Measurements from ENCODE around the gene CLUH. TPM values are rescaled to one million over a fixed set of nuclear protein-coding genes. Genes with fewer than 3 reads are reported as not detected.

The CLUH gene
- total RNA-seq, 1 experiment from 2014 or later: 175 TPM

DNA sequence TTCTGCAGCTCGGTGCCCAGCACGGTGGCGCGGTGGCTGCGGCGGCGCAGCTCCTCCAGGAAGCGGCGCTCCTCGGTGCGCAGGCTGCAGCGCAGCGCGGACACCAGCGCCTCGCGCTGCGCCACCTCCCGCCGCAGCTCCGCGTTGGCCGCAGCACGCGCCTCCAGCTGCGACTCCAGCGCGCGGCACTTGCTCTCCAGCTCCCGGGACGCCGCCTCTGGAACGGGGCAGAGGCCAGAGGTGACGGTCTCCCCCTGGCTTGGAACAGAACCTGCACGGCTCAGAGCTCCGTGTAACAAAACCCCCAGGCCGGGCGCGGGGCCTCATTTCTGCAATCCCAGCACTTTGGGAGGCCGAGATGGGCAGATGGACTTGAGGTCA, 13.2 kb upstream of the CLUH start:
- Histone ChIP-seq H3K9me2 (ENCODE audit: insufficient read depth) (no peaks in the 10 kb centered on the region), H3K27ac (ENCODE audit: low read depth, low read length) (peak overlapping the region; percentile 85), H3K79me2 (ENCODE audit: insufficient read depth, low read length) (no peaks in the 10 kb centered on the region), H3K9ac (ENCODE audit: low read length) (peak overlapping the region; percentile 40), H3K27me3 (ENCODE audit: insufficient read depth, low read length) (no peaks in the 10 kb centered on the region), H4K20me1 (ENCODE audit: insufficient read depth) (no peaks in the 10 kb centered on the region), H2AFZ (ENCODE audit: low read depth, low read length, poor library complexity, severe bottlenecking) (no peak overlapping the region), H3K36me3 (ENCODE audit: control insufficient read depth in 1 of 2, insufficient read depth in 2 of 2, low read length in 2 of 2) (no peaks in the 10 kb centered on the region), H3K9me3 (ENCODE audit: control insufficient read depth in 1 of 2, insufficient read depth in 1 of 2, low read depth in 1 of 2, low read length in 2 of 2) (no peaks in the 10 kb centered on the region), H3K4me1 (ENCODE audit: control insufficient read depth in 1 of 2, insufficient read depth in 2 of 2, low read length in 2 of 2) (peaks cover 4 to 30% of the 10 kb centered on the region in 2 experiments; a peak in 3 of 4 replicates), H3K4me2 (ENCODE audit: low read length) (peak overlapping the region; percentile 65), H3K4me3 (replicated peaks in 1 of 2; ENCODE audit: low read depth in 1 of 2, low read length in 2 of 2) (peak overlapping the region; percentile 42; a peak in 3 of 4 replicates)
- POLR2A ChIA-PET: interaction anchor here (0.7 to 1.2 kb wide), 4 partner anchors 11 to 36 kb away, joined by 3 read pairs; no protein-coding TSS in a partner anchor
- BruUV-seq (replicated peaks): no TSS peak
- intact Hi-C loops (cut with micrococcal nuclease): no loop called here
- RAD21 ChIA-PET (ENCODE audit: low non-redundant PET in 1 of 2, low total read pairs in 2 of 2, uncharacterized antibody in 2 of 2, unreplicated experiment in 2 of 2): no interaction called here
- peak; percentile 82 for ATAC-seq
- DNase-seq (ENCODE audit: low read depth, low spot score): no peak
- CTCF ChIA-PET: interaction anchor here (0.5 to 1.5 kb wide), 3 partner anchors 15 to 341 kb away, joined by 3 to 4 read pairs (median 3); no protein-coding TSS in a partner anchor
- TF ChIP-seq SRF (IDR thresholded peaks at IDR 0.05; ENCODE audit: low read depth) (no peak), FOSL1 (IDR thresholded peaks at IDR 0.05; ENCODE audit: low read depth) (no peak), EZH2phosphoT487 (IDR thresholded peaks at IDR 0.05; ENCODE audit: borderline replicate concordance) (no peak), ZFX (IDR thresholded peaks at IDR 0.05) (peak; percentile 79; the same call in 1 of the 2 replicates), POLR2A (IDR thresholded peaks at IDR 0.05; ENCODE audit: borderline replicate concordance, extremely low read depth, insufficient read depth, insufficient read length) (no peak), EZH2 (IDR thresholded peaks at IDR 0.05) (no peak), CEBPB (IDR thresholded peaks at IDR 0.05; ENCODE audit: low read depth) (no peak), EGR1 (IDR thresholded peaks at IDR 0.05; ENCODE audit: low read depth) (no peak), SIN3A (IDR thresholded peaks at IDR 0.05; ENCODE audit: low read depth) (no peak), ELF1 (IDR thresholded peaks at IDR 0.05; ENCODE audit: borderline replicate concordance, low read depth) (no peak), SP1 (IDR thresholded peaks at IDR 0.05; ENCODE audit: low read depth) (no peak), CBX3 (IDR thresholded peaks at IDR 0.05; ENCODE audit: low read depth) (peak; percentile 53; the same call in 1 of the 2 replicates), POLR2AphosphoS5 (IDR thresholded peaks at IDR 0.05; ENCODE audit: low read depth, low read length) (no peak), JUND (IDR thresholded peaks at IDR 0.05) (no peak), TCF7L2 (IDR thresholded peaks at IDR 0.05; ENCODE audit: borderline replicate concordance, extremely low read depth, insufficient read depth, insufficient read length) (no peak), ZNF274 (IDR thresholded peaks at IDR 0.05; ENCODE audit: low read depth, low read length) (no peak), RAD21 (IDR thresholded peaks at IDR 0.05; ENCODE audit: low read depth) (peak; percentile 14; the same call in 1 of the 2 replicates), YY1 (IDR thresholded peaks at IDR 0.05; ENCODE audit: extremely low read depth, insufficient replicate concordance, low read depth, low read length) (no peak)
- TF ChIP-seq, protein P1, sequence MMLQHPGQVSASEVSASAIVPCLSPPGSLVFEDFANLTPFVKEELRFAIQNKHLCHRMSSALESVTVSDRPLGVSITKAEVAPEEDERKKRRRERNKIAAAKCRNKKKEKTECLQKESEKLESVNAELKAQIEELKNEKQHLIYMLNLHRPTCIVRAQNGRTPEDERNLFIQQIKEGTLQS (IDR thresholded peaks at IDR 0.05): no peak
- TF ChIP-seq, protein P2, sequence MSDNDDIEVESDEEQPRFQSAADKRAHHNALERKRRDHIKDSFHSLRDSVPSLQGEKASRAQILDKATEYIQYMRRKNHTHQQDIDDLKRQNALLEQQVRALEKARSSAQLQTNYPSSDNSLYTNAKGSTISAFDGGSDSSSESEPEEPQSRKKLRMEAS (IDR thresholded peaks at IDR 0.05): peak; percentile 96
- TF ChIP-seq, protein P3, sequence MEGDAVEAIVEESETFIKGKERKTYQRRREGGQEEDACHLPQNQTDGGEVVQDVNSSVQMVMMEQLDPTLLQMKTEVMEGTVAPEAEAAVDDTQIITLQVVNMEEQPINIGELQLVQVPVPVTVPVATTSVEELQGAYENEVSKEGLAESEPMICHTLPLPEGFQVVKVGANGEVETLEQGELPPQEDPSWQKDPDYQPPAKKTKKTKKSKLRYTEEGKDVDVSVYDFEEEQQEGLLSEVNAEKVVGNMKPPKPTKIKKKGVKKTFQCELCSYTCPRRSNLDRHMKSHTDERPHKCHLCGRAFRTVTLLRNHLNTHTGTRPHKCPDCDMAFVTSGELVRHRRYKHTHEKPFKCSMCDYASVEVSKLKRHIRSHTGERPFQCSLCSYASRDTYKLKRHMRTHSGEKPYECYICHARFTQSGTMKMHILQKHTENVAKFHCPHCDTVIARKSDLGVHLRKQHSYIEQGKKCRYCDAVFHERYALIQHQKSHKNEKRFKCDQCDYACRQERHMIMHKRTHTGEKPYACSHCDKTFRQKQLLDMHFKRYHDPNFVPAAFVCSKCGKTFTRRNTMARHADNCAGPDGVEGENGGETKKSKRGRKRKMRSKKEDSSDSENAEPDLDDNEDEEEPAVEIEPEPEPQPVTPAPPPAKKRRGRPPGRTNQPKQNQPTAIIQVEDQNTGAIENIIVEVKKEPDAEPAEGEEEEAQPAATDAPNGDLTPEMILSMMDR (IDR thresholded peaks at IDR 0.05 in 2 of 3, conservative IDR thresholded peaks at IDR 0.05 in 1 of 3; ENCODE audit: borderline replicate concordance in 1 of 3, insufficient read depth in 1 of 3, low read depth in 2 of 3, low read length in 2 of 3): peak in 2 of 3 experiments; percentile 18 to 31; a peak in 2 of 6 replicates
- TF ChIP-seq, protein P4, sequence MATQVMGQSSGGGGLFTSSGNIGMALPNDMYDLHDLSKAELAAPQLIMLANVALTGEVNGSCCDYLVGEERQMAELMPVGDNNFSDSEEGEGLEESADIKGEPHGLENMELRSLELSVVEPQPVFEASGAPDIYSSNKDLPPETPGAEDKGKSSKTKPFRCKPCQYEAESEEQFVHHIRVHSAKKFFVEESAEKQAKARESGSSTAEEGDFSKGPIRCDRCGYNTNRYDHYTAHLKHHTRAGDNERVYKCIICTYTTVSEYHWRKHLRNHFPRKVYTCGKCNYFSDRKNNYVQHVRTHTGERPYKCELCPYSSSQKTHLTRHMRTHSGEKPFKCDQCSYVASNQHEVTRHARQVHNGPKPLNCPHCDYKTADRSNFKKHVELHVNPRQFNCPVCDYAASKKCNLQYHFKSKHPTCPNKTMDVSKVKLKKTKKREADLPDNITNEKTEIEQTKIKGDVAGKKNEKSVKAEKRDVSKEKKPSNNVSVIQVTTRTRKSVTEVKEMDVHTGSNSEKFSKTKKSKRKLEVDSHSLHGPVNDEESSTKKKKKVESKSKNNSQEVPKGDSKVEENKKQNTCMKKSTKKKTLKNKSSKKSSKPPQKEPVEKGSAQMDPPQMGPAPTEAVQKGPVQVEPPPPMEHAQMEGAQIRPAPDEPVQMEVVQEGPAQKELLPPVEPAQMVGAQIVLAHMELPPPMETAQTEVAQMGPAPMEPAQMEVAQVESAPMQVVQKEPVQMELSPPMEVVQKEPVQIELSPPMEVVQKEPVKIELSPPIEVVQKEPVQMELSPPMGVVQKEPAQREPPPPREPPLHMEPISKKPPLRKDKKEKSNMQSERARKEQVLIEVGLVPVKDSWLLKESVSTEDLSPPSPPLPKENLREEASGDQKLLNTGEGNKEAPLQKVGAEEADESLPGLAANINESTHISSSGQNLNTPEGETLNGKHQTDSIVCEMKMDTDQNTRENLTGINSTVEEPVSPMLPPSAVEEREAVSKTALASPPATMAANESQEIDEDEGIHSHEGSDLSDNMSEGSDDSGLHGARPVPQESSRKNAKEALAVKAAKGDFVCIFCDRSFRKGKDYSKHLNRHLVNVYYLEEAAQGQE (IDR thresholded peaks at IDR 0.05; ENCODE audit: low read depth): no peak

All from HCT116 (cell line).